Cardiac fibroblast (primary cell): ENCODE measurements around the gene OR5B12.
"Not testable (repeated sequence)": the region's sequence is repeated elsewhere in the genome, so short reads cannot be mapped to it uniquely, and the experiment has no call there.

ENCODE experiments used
- DNase-seq, 2 donors: peaks; one replicate each; pipeline versions ENCODE4 v3.0.0 to v3.0.0-alpha.2; 2010; ENCODE audit warnings: low read depth in 2 of 2
- H3K4me3 ChIP-seq, 2 donors: replicated peaks in 1 of 2; 1 replicate in 1 of 2; 2 replicates in 1 of 2; pipeline ENCODE4 v1.5.1; 2011; ENCODE audit warnings: low read depth in 2 of 2, low read length in 2 of 2, mild to moderate bottlenecking in 2 of 2, moderate library complexity in 1 of 2
- CTCF ChIP-seq: IDR thresholded peaks from one replicate; pipeline ENCODE4 v1.5.1; 2011; ENCODE audit warnings: low read depth, mild to moderate bottlenecking, low read length, inconsistent platforms

OR5B12 gene

GRCh38 chr11:58428021-58428420 lies 14.0 kb downstream of the OR5B12 start, which contains the start of gene OR5B2:
OR5B2 (minus strand) TSS chr11:58428121; CDS start chr11:58423261, 4,860 bp downstream.
- no peak for TF ChIP-seq CTCF
- DNase-seq: no peak
- no peak within 1 kb of the TSS for H3K4me3 ChIP-seq

GRCh38 chr11:58406774-58407173 lies 35.3 kb downstream of the OR5B12 start, which contains the start of gene OR5B3:
OR5B3 (minus strand) TSS chr11:58406874; CDS start chr11:58403409, 3,465 bp downstream.
- no peak for DNase-seq
- TF ChIP-seq CTCF: no peak
- no peak within 1 kb of the TSS for H3K4me3 ChIP-seq

- H3K4me3 ChIP-seq, DNase-seq: not testable (repeated sequence)
Observed at GRCh38 chr11:58399622-58400021, 42.4 kb downstream of the OR5B12 start.

GRCh38 chr11:58395581-58395980 lies 46.5 kb downstream of the OR5B12 start:
- peak in 1 of 2 donors; percentile 81 for DNase-seq
- H3K4me3 ChIP-seq: no peak overlapping the region
- no peak for TF ChIP-seq CTCF

GRCh38 chr11:58394195-58394594 lies 47.8 kb downstream of the OR5B12 start:
- no peak for TF ChIP-seq CTCF
- DNase-seq: peak; percentile 58 to 95

GRCh38 chr11:58392746-58393145 lies 49.3 kb downstream of the OR5B12 start:
- peak in 1 of 2 donors; percentile 3 for DNase-seq
- no peak overlapping the region for H3K4me3 ChIP-seq
- TF ChIP-seq CTCF: no peak

More at GRCh38 chr11:58394195-58394594, 47.8 kb downstream of the OR5B12 start:
- no peak overlapping the region for H3K4me3 ChIP-seq

- DNase-seq: peak in 1 of 2 donors; percentile 59
- TF ChIP-seq CTCF: no peak
- H3K4me3 ChIP-seq: no peak overlapping the region
Observed at GRCh38 chr11:58391879-58392278, 50.2 kb downstream of the OR5B12 start.
